ENCODE data around the gene TMEM174. TPM values are rescaled to one million over a fixed set of nuclear protein-coding genes. Genes with fewer than 3 reads are reported as not detected.

Gene TMEM174, protein sequence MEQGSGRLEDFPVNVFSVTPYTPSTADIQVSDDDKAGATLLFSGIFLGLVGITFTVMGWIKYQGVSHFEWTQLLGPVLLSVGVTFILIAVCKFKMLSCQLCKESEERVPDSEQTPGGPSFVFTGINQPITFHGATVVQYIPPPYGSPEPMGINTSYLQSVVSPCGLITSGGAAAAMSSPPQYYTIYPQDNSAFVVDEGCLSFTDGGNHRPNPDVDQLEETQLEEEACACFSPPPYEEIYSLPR
- total RNA-seq (1.1 TPM), polyA plus RNA-seq (ENCODE audit: insufficient read depth, low read depth, low replicate concordance) (59.0 TPM)
- long read RNA-seq, donor 1, partial matches to known transcripts, result 17 of 20 reads
- long read RNA-seq, donor 1, other reads (novel, unspliced or antisense), result 0 of 20 reads
- long read RNA-seq, donor 2, transcript TMEM174-201 (2 exons, 1,759 nt), result major isoform, 14 of 14 reads
- long read RNA-seq, donor 2, partial matches to known transcripts, result 0 of 14 reads
- long read RNA-seq, donor 2, other reads (novel, unspliced or antisense), result 0 of 14 reads
- long read RNA-seq, donor 3, transcript TMEM174-201 (2 exons, 1,759 nt), result major isoform, 12 of 12 reads
- long read RNA-seq, donor 3, partial matches to known transcripts, result 0 of 12 reads
- long read RNA-seq, donor 3, other reads (novel, unspliced or antisense), result 0 of 12 reads
- long read RNA-seq, donor 4, transcript TMEM174-201 (2 exons, 1,759 nt), result major isoform, 8 of 15 reads
- long read RNA-seq, donor 4, partial matches to known transcripts, result 7 of 15 reads
- long read RNA-seq, donor 4, other reads (novel, unspliced or antisense), result 0 of 15 reads
- long read RNA-seq, donor 5, result 0 reads
- long read RNA-seq, donor 6, transcript TMEM174-201 (2 exons, 1,759 nt), result major isoform, 11 of 11 reads
- long read RNA-seq, donor 6, partial matches to known transcripts, result 0 of 11 reads
- long read RNA-seq, donor 6, other reads (novel, unspliced or antisense), result 0 of 11 reads
- long read RNA-seq, donor 7, partial matches to known transcripts, result 0 of 1 reads
- long read RNA-seq, donor 7, other reads (novel, unspliced or antisense), result 0 of 1 reads
- long read RNA-seq, donor 8, transcript TMEM174-201 (2 exons, 1,759 nt), result major isoform, 6 of 6 reads
- long read RNA-seq, donor 8, partial matches to known transcripts, result 0 of 6 reads
- long read RNA-seq, donor 8, other reads (novel, unspliced or antisense), result 0 of 6 reads
- long read RNA-seq, donor 9, transcript TMEM174-201 (2 exons, 1,759 nt), result major isoform, 7 of 7 reads
- long read RNA-seq, donor 9, partial matches to known transcripts, result 0 of 7 reads
- long read RNA-seq, donor 9, other reads (novel, unspliced or antisense), result 0 of 7 reads
- long read RNA-seq, donor 10, transcript TMEM174-201 (2 exons, 1,759 nt), result major isoform, 10 of 10 reads
- long read RNA-seq, donor 10, partial matches to known transcripts, result 0 of 10 reads
- long read RNA-seq, donor 10, other reads (novel, unspliced or antisense), result 0 of 10 reads

DNA sequence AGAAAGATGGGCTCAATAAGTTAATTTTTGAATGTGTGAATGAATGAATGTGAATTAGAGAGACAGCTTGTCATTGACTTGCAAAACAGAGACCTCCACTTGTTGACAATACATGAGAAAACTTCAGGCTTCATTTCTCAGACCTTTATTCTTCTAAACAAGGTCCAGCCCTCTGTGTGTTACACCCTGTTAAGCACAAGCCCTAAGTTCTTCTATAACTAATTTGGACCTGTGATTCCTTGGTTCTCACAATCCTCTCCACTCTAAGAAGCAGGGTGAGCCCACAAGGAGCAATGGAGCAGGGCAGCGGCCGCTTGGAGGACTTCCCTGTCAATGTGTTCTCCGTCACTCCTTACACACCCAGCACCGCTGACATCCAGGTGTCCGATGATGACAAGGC is at the start of gene TMEM174:
Gene TMEM174 (plus strand): TSS at position 243 of the 400 bp plus-strand sequence. CDS start 51 bp downstream, at position 294.
- FAIRE-seq (peak; percentile 8), DNase-seq (peak in 1 of 5 donors; percentile 70)
- H3K4me3 ChIP-seq (ENCODE audit: low read length in 3 of 3), result peak within 1 kb of the TSS; percentile 24 to 84 (median 77)
- H3K9ac ChIP-seq (ENCODE audit: low read length in 3 of 3), result peak within 1 kb of the TSS in 1 of 3 donors; percentile 60
- H3K27ac ChIP-seq (ENCODE audit: low read depth in 2 of 2, low read length in 2 of 2), result peak within 1 kb of the TSS; percentile 61 to 71
- TF ChIP-seq, protein P1, sequence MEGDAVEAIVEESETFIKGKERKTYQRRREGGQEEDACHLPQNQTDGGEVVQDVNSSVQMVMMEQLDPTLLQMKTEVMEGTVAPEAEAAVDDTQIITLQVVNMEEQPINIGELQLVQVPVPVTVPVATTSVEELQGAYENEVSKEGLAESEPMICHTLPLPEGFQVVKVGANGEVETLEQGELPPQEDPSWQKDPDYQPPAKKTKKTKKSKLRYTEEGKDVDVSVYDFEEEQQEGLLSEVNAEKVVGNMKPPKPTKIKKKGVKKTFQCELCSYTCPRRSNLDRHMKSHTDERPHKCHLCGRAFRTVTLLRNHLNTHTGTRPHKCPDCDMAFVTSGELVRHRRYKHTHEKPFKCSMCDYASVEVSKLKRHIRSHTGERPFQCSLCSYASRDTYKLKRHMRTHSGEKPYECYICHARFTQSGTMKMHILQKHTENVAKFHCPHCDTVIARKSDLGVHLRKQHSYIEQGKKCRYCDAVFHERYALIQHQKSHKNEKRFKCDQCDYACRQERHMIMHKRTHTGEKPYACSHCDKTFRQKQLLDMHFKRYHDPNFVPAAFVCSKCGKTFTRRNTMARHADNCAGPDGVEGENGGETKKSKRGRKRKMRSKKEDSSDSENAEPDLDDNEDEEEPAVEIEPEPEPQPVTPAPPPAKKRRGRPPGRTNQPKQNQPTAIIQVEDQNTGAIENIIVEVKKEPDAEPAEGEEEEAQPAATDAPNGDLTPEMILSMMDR (IDR thresholded peaks at IDR 0.05; ENCODE audit: borderline replicate concordance, extremely low read depth, insufficient read depth), result no peak
- H3K27me3 ChIP-seq (ENCODE audit: control insufficient read depth, insufficient read depth, low read length), result no peaks in the 10 kb centered on the region
- no peaks in the 10 kb centered on the region for H3K36me3 ChIP-seq (ENCODE audit: control insufficient read depth in 2 of 3, insufficient read depth in 3 of 3, low read length in 3 of 3)
- intact Hi-C loops (cut with DNase I), result no loop called here
- H3K9me3 ChIP-seq (ENCODE audit: control insufficient read depth in 2 of 3, insufficient read depth in 1 of 3, low read length in 3 of 3), result no peaks in the 10 kb centered on the region
- H3K4me1 ChIP-seq (ENCODE audit: control insufficient read depth in 2 of 3, insufficient read depth in 2 of 3, low read depth in 1 of 3, low read length in 3 of 3), result peaks cover 0 to 9% (median 4%) of the 10 kb centered on the region in 3 donors

DNA sequence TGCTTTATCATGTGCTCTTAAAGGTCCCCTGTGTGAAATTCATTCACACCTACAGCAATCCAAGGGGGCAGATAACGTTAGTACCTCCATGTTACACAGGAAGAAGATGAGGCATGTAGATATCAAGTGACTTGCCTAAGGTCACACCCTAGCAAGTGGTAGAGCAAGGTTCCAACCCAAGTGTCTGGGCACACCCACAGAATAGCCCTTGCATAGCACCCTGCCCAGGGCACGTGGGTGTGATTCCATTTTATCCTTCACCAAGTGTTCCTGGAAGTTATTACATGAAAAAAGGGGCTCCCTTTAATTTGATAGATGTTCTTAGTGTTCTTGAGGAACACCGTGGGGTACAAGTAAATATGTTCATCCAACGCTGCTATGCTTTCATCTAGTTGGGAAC is 47.7 kb upstream of the TMEM174 start:
- no peak for DNase-seq
- FAIRE-seq, result no peak
- H3K27me3 ChIP-seq (ENCODE audit: control insufficient read depth, insufficient read depth, low read length), result no peaks in the 10 kb centered on the region
- H3K36me3 ChIP-seq (ENCODE audit: control insufficient read depth in 2 of 3, insufficient read depth in 3 of 3, low read length in 3 of 3), result no peaks in the 10 kb centered on the region
- intact Hi-C loops (cut with DNase I), result no loop called here
- TF ChIP-seq, protein P1 (IDR thresholded peaks at IDR 0.05; ENCODE audit: borderline replicate concordance, extremely low read depth, insufficient read depth), result no peak
- no peak overlapping the region for H3K4me3 ChIP-seq (ENCODE audit: low read length in 3 of 3)
- peaks cover 0 to 6% (median 2%) of the 10 kb centered on the region in 3 donors for H3K4me1 ChIP-seq (ENCODE audit: control insufficient read depth in 2 of 3, insufficient read depth in 2 of 3, low read depth in 1 of 3, low read length in 3 of 3)
- no peak overlapping the region for H3K9ac ChIP-seq (ENCODE audit: low read length in 3 of 3)
- no peaks in the 10 kb centered on the region for H3K9me3 ChIP-seq (ENCODE audit: control insufficient read depth in 2 of 3, insufficient read depth in 1 of 3, low read length in 3 of 3)
- no peak overlapping the region for H3K27ac ChIP-seq (ENCODE audit: low read depth in 2 of 2, low read length in 2 of 2)

DNA sequence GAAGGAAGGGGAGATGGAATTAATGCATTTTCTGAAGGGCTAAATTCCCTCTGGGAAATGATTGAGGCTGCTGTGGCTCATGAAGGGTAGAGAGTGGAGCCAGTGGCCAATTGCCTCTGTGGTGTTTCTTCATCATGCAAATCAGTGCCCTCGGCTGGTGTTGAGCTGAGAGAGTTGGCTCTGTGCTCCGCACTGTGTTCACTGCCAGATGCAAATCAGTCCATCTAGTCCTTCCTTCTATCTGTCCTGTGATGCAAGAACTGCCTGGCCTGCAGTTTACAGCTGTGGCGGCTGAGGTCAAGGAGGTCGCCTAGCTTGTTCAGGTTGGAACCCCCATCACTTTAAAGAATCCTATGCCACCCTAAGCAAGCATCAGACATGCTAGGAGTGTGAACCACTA is 46.6 kb upstream of the TMEM174 start:
- Histone ChIP-seq H3K9me3 (ENCODE audit: control insufficient read depth in 2 of 3, insufficient read depth in 1 of 3, low read length in 3 of 3) (no peaks in the 10 kb centered on the region), H3K27ac (ENCODE audit: low read depth in 2 of 2, low read length in 2 of 2) (no peak overlapping the region), H3K9ac (ENCODE audit: low read length in 3 of 3) (no peak overlapping the region), H3K36me3 (ENCODE audit: control insufficient read depth in 2 of 3, insufficient read depth in 3 of 3, low read length in 3 of 3) (no peaks in the 10 kb centered on the region), H3K4me3 (ENCODE audit: low read length in 3 of 3) (no peak overlapping the region), H3K4me1 (ENCODE audit: control insufficient read depth in 2 of 3, insufficient read depth in 2 of 3, low read depth in 1 of 3, low read length in 3 of 3) (peaks cover 0 to 6% (median 0%) of the 10 kb centered on the region in 3 donors), H3K27me3 (ENCODE audit: control insufficient read depth, insufficient read depth, low read length) (no peaks in the 10 kb centered on the region)
- DNase-seq (no peak), FAIRE-seq (no peak)
- intact Hi-C loops (cut with DNase I), result no loop called here
- TF ChIP-seq, protein P1 (IDR thresholded peaks at IDR 0.05; ENCODE audit: borderline replicate concordance, extremely low read depth, insufficient read depth), result no peak

Measured in kidney (tissue), 22 donors.